ENCODE results near the gene C8A. TPM values are rescaled to one million over a fixed set of nuclear protein-coding genes. Genes with fewer than 3 reads are reported as not detected.

C8A gene
- total RNA-seq, 1 experiment from 2014 or later, result not detected

DNA sequence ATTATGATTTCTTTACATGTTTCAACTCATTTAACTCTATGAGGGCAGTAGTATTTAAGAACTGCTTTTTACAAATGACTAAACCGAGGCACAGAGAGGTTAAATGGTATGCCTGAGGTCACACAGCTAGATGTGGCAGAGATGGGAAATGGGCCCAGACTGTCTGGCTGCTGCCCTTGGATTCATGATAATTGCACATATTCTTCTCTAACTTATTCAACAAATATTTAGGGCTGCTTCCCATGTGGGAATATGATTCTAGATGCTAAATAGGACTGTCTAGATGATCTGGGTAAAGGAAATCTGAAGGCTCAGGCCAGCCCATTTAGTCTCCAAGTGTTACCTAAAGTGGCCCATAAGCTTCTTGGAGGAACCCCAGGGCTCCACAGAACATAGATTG, 26.2 kb downstream of the C8A start:
- H3F3A ChIP-seq (ENCODE audit: insufficient read depth, low read depth), result no peaks in the 10 kb centered on the region
- ChIA-PET CTCF (no interaction called here), POLR2A (ENCODE audit: unreplicated experiment) (no interaction called here)
- H3K27me3 ChIP-seq (ENCODE audit: insufficient read depth, low read depth), result no peaks in the 10 kb centered on the region; the same call in 1 of the 2 replicates
- no peak for TF ChIP-seq EZH2 (IDR thresholded peaks at IDR 0.05; ENCODE audit: low read depth)
- TF ChIP-seq, protein P1, sequence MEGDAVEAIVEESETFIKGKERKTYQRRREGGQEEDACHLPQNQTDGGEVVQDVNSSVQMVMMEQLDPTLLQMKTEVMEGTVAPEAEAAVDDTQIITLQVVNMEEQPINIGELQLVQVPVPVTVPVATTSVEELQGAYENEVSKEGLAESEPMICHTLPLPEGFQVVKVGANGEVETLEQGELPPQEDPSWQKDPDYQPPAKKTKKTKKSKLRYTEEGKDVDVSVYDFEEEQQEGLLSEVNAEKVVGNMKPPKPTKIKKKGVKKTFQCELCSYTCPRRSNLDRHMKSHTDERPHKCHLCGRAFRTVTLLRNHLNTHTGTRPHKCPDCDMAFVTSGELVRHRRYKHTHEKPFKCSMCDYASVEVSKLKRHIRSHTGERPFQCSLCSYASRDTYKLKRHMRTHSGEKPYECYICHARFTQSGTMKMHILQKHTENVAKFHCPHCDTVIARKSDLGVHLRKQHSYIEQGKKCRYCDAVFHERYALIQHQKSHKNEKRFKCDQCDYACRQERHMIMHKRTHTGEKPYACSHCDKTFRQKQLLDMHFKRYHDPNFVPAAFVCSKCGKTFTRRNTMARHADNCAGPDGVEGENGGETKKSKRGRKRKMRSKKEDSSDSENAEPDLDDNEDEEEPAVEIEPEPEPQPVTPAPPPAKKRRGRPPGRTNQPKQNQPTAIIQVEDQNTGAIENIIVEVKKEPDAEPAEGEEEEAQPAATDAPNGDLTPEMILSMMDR (conservative IDR thresholded peaks at IDR 0.05), result no peak
- no peak overlapping the region for H2AFZ ChIP-seq
- no peak overlapping the region for H3K4me2 ChIP-seq
- BruUV-seq (replicated peaks), result no TSS peak
- H3K79me2 ChIP-seq (ENCODE audit: low read depth), result no peaks in the 10 kb centered on the region
- intact Hi-C loops (cut with micrococcal nuclease; ENCODE audit: unreplicated experiment), result no loop called here
- H3K4me1 ChIP-seq (replicated peaks; ENCODE audit: insufficient read depth), result no peaks in the 10 kb centered on the region
- no peak overlapping the region for H3K27ac ChIP-seq
- no peak overlapping the region for H3K4me3 ChIP-seq
- H3K9me2 ChIP-seq (ENCODE audit: insufficient read depth), result no peaks in the 10 kb centered on the region; the same call in 1 of the 2 replicates
- H4K20me1 ChIP-seq (ENCODE audit: insufficient read depth), result no peaks in the 10 kb centered on the region
- H3K9me3 ChIP-seq (ENCODE audit: insufficient read depth, low read depth), result no peaks in the 10 kb centered on the region
- no peaks in the 10 kb centered on the region for H3K36me3 ChIP-seq (ENCODE audit: low read depth)
- no peak for DNase-seq

DNA sequence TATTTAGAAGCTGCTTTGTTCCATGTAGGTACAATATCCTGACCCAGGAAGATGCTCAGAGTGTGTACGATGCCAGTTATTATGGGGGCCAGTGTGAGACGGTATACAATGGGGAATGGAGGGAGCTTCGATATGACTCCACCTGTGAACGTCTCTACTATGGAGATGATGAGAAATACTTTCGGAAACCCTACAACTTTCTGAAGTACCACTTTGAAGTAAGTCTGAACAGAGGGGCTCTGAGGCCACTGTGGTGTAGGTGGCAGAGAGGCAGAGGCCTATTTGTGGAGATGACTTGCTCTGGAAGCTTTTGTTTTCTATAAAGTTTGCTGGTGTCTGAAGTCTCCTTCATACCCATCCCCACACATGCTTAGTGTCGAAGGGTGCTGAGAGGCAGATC, 26.8 kb downstream of the C8A start:
- no peaks in the 10 kb centered on the region for H3K4me1 ChIP-seq (replicated peaks; ENCODE audit: insufficient read depth)
- no peaks in the 10 kb centered on the region for H3K9me3 ChIP-seq (ENCODE audit: insufficient read depth, low read depth)
- no peak for TF ChIP-seq EZH2 (IDR thresholded peaks at IDR 0.05; ENCODE audit: low read depth)
- TF ChIP-seq, protein P1 (conservative IDR thresholded peaks at IDR 0.05), result no peak
- CTCF ChIA-PET, result no interaction called here
- no peaks in the 10 kb centered on the region; the same call in 1 of the 2 replicates for H3K27me3 ChIP-seq (ENCODE audit: insufficient read depth, low read depth)
- no peak overlapping the region for H2AFZ ChIP-seq
- H4K20me1 ChIP-seq (ENCODE audit: insufficient read depth), result no peaks in the 10 kb centered on the region
- no peaks in the 10 kb centered on the region; the same call in 1 of the 2 replicates for H3K9me2 ChIP-seq (ENCODE audit: insufficient read depth)
- no peak for DNase-seq
- H3K4me3 ChIP-seq, result no peak overlapping the region
- no peak overlapping the region for H3K4me2 ChIP-seq
- H3K79me2 ChIP-seq (ENCODE audit: low read depth), result no peaks in the 10 kb centered on the region
- H3F3A ChIP-seq (ENCODE audit: insufficient read depth, low read depth), result no peaks in the 10 kb centered on the region
- intact Hi-C loops (cut with micrococcal nuclease; ENCODE audit: unreplicated experiment), result no loop called here
- BruUV-seq (replicated peaks), result no TSS peak
- no peak overlapping the region for H3K27ac ChIP-seq
- POLR2A ChIA-PET (ENCODE audit: unreplicated experiment), result no interaction called here
- no peaks in the 10 kb centered on the region for H3K36me3 ChIP-seq (ENCODE audit: low read depth)

DNA sequence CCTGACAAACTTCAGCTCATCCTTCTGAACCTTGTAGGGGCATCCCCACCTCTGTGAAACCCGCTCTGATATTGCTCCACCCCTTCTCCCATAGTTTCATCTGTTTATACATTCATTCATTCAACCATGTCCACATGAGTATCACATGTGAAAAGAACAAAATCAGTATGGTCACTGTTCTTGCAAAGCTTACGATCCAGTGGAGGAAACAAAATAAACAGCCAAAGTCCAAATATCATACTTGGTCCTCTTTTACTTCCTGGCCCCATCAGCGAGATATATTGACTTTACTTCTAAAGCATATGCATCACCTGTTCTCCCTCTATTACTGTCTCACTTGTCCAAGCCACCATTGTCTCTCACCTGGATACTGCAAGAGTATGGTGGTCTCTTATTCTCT, 35.6 kb downstream of the C8A start:
- Histone ChIP-seq H3K4me1 (replicated peaks; ENCODE audit: insufficient read depth) (no peaks in the 10 kb centered on the region), H3K27ac (no peak overlapping the region), H3K79me2 (ENCODE audit: low read depth) (no peaks in the 10 kb centered on the region), H4K20me1 (ENCODE audit: insufficient read depth) (no peaks in the 10 kb centered on the region), H3K27me3 (ENCODE audit: insufficient read depth, low read depth) (peaks cover 30% of the 10 kb centered on the region), H3K9me3 (ENCODE audit: insufficient read depth, low read depth) (no peaks in the 10 kb centered on the region), H3K36me3 (ENCODE audit: low read depth) (no peaks in the 10 kb centered on the region), H3K9me2 (ENCODE audit: insufficient read depth) (no peaks in the 10 kb centered on the region), H3K4me2 (no peak overlapping the region), H3K4me3 (no peak overlapping the region), H3F3A (ENCODE audit: insufficient read depth, low read depth) (no peaks in the 10 kb centered on the region), H2AFZ (no peak overlapping the region)
- no peak for TF ChIP-seq EZH2 (IDR thresholded peaks at IDR 0.05; ENCODE audit: low read depth)
- TF ChIP-seq, protein P1 (conservative IDR thresholded peaks at IDR 0.05), result no peak
- BruUV-seq (replicated peaks), result no TSS peak
- intact Hi-C loops (cut with micrococcal nuclease; ENCODE audit: unreplicated experiment), result no loop called here
- no peak for DNase-seq
- POLR2A ChIA-PET (ENCODE audit: unreplicated experiment), result no interaction called here
- CTCF ChIA-PET, result no interaction called here
